ENCODE data around the gene MTR. TPM values are rescaled to one million over a fixed set of nuclear protein-coding genes. Genes with fewer than 3 reads are reported as not detected.

MTR gene
- total RNA-seq, 4 donors from 2014 or later: 16.3 to 34.0 (median 24.2) TPM

DNA sequence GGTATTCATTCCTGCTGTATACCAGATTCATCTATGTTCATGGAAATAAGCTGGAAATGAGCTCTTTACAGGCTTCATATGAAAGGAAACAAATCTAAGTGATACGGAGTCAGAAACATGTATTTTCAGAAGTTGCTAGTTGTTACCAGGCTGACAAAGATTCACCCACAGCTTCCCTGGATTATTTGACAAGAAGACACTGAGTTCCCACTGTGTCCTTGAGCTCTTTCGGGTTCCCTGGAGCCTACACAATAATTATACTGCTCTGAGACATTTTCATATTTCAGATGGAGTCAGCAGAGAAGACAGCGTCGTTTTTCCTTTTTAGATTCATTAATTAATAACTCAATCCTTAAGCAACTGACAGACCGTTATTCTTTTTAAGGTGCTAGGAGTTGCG is 29.3 kb upstream of the MTR start:
- H3K4me3 ChIP-seq (ENCODE audit: low read depth, poor library complexity, severe bottlenecking): no peak overlapping the region
- DNase-seq (ENCODE audit: low spot score in 2 of 2): no peak
- intact Hi-C loops (cut with DNase I; ENCODE audit: low total_unique reads): no loop called here
- TF ChIP-seq POLR2A (IDR thresholded peaks at IDR 0.05): no peak
- TF ChIP-seq CTCF (IDR thresholded peaks at IDR 0.05): no peak
- 75 to 85% methylated on average over 6 of the region's 6 CpGs for WGBS, 2 donors

DNA sequence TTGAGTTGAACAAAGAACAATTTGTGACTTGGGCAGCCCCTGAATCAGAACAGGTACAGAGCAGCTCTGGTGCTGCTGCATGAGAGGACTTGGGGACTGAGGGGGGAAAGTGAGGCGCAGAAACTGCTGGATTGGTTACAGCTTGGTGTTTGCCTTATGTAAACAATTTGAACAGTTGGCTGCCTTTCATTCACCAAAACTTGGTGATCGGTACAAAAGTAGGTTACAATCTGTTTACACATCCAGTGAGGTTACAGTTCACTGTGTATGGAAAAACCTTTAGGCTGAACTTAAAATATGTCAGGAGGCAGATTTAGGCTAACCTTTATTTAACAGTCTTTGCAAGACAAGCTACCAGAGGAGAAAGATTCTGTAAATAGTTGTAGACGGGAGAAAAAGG is 28.6 kb upstream of the MTR start:
- DNase-seq (ENCODE audit: low spot score in 2 of 2): no peak
- TF ChIP-seq CTCF (IDR thresholded peaks at IDR 0.05) (no peak), POLR2A (IDR thresholded peaks at IDR 0.05) (no peak)

DNA sequence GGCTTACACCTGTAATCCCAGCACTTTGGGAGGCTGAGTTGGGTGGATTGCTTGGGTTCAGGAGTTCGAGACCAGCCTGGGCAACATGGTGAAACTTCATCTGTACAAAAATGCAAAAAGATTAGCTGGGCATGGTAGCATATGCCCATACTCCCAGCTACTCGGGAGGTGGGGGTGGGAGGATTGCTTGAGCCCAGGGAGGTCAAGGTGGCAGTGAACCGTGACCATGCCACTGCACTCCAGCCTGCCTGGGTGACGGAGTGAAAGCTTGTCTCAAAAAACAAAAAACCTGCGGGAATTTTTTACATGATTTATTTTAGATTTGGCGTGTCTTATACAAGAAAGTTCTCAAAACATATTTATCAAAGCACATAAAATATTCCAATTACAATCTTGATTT is 27.8 kb upstream of the MTR start:
- WGBS, 2 donors: 83 to 84% methylated on average over 6 of the region's 6 CpGs

More for the DNA sequence above, 28.6 kb upstream of the MTR start:
- H3K4me3 ChIP-seq (ENCODE audit: low read depth, poor library complexity, severe bottlenecking): no peak overlapping the region
- WGBS, 2 donors: 81 to 82% methylated on average over 3 of the region's 3 CpGs
- intact Hi-C loops (cut with DNase I; ENCODE audit: low total_unique reads): no loop called here

DNA sequence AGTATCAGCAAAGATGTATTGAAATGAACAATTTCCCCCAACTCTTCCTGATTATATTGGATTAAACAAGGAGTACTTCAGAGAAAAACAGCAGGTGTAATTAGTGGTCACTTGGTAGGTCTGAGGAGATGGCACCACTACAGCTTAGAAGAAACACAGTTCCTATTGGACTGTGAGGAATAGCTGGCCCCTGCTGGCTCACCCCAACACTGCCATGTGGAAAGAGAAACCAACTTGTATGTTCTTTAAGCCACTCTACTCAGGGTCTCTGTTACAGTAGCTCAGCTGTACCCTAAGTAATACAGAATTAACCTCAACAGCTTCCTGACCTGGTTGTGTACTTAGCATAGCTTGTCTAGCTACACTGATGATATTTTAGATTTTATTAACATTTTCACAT is 26.5 kb upstream of the MTR start:
- no peak overlapping the region for H3K4me3 ChIP-seq (ENCODE audit: low read depth, poor library complexity, severe bottlenecking)
- DNase-seq (ENCODE audit: low spot score in 2 of 2): no peak
- intact Hi-C loops (cut with DNase I; ENCODE audit: low total_unique reads): no loop called here
- no peak for TF ChIP-seq CTCF (IDR thresholded peaks at IDR 0.05)
- no peak for TF ChIP-seq POLR2A (IDR thresholded peaks at IDR 0.05)

More for the DNA sequence above, 27.8 kb upstream of the MTR start:
- no peak for DNase-seq (ENCODE audit: low spot score in 2 of 2)
- H3K4me3 ChIP-seq (ENCODE audit: low read depth, poor library complexity, severe bottlenecking): no peak overlapping the region
- intact Hi-C loops (cut with DNase I; ENCODE audit: low total_unique reads): no loop called here
- TF ChIP-seq CTCF (IDR thresholded peaks at IDR 0.05): no peak
- no peak for TF ChIP-seq POLR2A (IDR thresholded peaks at IDR 0.05)

- TF ChIP-seq CTCF (IDR thresholded peaks at IDR 0.05) (no peak), POLR2A (IDR thresholded peaks at IDR 0.05) (no peak)
- intact Hi-C loops (cut with DNase I; ENCODE audit: low total_unique reads): no loop called here
- WGBS, 2 donors: 63 to 64% methylated on average over 3 of the region's 3 CpGs
- DNase-seq (ENCODE audit: low spot score in 2 of 2): no peak
- H3K4me3 ChIP-seq (ENCODE audit: low read depth, poor library complexity, severe bottlenecking): no peak overlapping the region
Observed at GRCh38 chr1:236773919-236774318, 21.2 kb upstream of the MTR start.

- no peak for DNase-seq (ENCODE audit: low spot score in 2 of 2)
- TF ChIP-seq CTCF (IDR thresholded peaks at IDR 0.05): no peak
- TF ChIP-seq POLR2A (IDR thresholded peaks at IDR 0.05): no peak
- 48 to 50% methylated on average over 3 of the region's 3 CpGs for WGBS, 2 donors
- intact Hi-C loops (cut with DNase I; ENCODE audit: low total_unique reads): no loop called here
- no peak overlapping the region for H3K4me3 ChIP-seq (ENCODE audit: low read depth, poor library complexity, severe bottlenecking)
Observed at GRCh38 chr1:236774926-236775325, 20.2 kb upstream of the MTR start.

Measured in lower leg skin (tissue), 4 donors.